Endodermal cell (in vitro differentiated cells): ENCODE results near the gene COL4A1. TPM values are rescaled to one million over a fixed set of nuclear protein-coding genes. Genes with fewer than 3 reads are reported as not detected.
"Not testable (repeated sequence)": the region's sequence is repeated elsewhere in the genome, so short reads cannot be mapped to it uniquely, and the experiment has no call there.

Experiments
- DNase-seq: peaks from one replicate; pipeline ENCODE4 v3.0.0-alpha.2; 2017
- H3K27ac ChIP-seq: 2 replicates; pipeline ENCODE4 v1.5.1; 2013; ENCODE audit warnings: mild to moderate bottlenecking, low read depth, low read length, moderate library complexity
- H3K27me3 ChIP-seq: 2 replicates; pipeline ENCODE4 v1.6.1; 2013; ENCODE audit warnings: mild to moderate bottlenecking, low read length, moderate library complexity; ENCODE audit not compliant: insufficient read depth, control insufficient read depth, poor library complexity, severe bottlenecking
- H3K36me3 ChIP-seq: 2 replicates; pipeline ENCODE4 v1.7.0; 2013; ENCODE audit warnings: mild to moderate bottlenecking, low read length, moderate library complexity; ENCODE audit not compliant: control insufficient read depth, insufficient read depth
- H3K4me1 ChIP-seq: one replicate; pipeline ENCODE4 v1.7.0; 2013; ENCODE audit warnings: low read length; ENCODE audit not compliant: control insufficient read depth, insufficient read depth
- H3K4me3 ChIP-seq: 2 replicates; pipeline ENCODE4 v1.5.1; 2013; ENCODE audit warnings: mild to moderate bottlenecking, low read length, moderate library complexity
- H3K9ac ChIP-seq: 2 replicates; pipeline ENCODE4 v1.6.1; 2013; ENCODE audit warnings: mild to moderate bottlenecking, low read length, moderate library complexity; ENCODE audit not compliant: poor library complexity, severe bottlenecking; ENCODE audit errors: extremely low read depth
- H3K9me3 ChIP-seq: 2 replicates; pipeline ENCODE4 v1.6.1; 2013; ENCODE audit warnings: mild to moderate bottlenecking, low read length, moderate library complexity; ENCODE audit not compliant: control insufficient read depth
- H3K27ac Mint-ChIP-seq: 2 replicates; pipeline ENCODE4 v1.8.0; 2020; ENCODE audit warnings: mixed read lengths
- H3K27me3 Mint-ChIP-seq: 2 replicates; pipeline ENCODE4 v1.8.0; 2021; ENCODE audit warnings: mild to moderate bottlenecking, mixed read lengths; ENCODE audit not compliant: insufficient read depth
- H3K36me3 Mint-ChIP-seq: 2 replicates; pipeline ENCODE4 v1.8.0; 2020; ENCODE audit warnings: low read depth, mixed read lengths
- H3K4me1 Mint-ChIP-seq: 2 replicates; pipeline ENCODE4 v1.8.0; 2020; ENCODE audit warnings: mixed read lengths
- H3K4me3 Mint-ChIP-seq: 2 replicates; pipeline ENCODE4 v1.8.0; 2020; ENCODE audit warnings: mild to moderate bottlenecking, moderate library complexity, mixed read lengths
- H3K9me3 Mint-ChIP-seq: 2 replicates; pipeline ENCODE4 v1.8.0; 2020; ENCODE audit warnings: mild to moderate bottlenecking, mixed read lengths
- CTCF ChIP-seq: fragments of 200-600 bp; sonication (generic); conservative IDR thresholded peaks from 2 replicates; pipeline ENCODE4 v1.5.0; 2021; ENCODE audit warnings: antibody characterized with exemption, mild to moderate bottlenecking
- WGBS, 2 experiments: methylation state at CpG; one replicate each; pipeline versions ENCODE4 v1.1.5 to v1.1.7; 2013; ENCODE audit warnings: missing lambda C conversion rate in 2 of 2, mixed read lengths in 1 of 2; ENCODE audit not compliant: insufficient coverage in 1 of 2, insufficient read length in 1 of 2; 5-methylcytosine and 5-hydroxymethylcytosine counted together
- total RNA-seq, 2 donors: library from RNA; stranded (reverse); fragmentation: NEBNext Ultra II Directional in 1 of 2; extraction: Animal tissue kit (Norgen Biotek cat#: 25700) in 1 of 2; gene quantifications; 2 replicates in 1 of 2; 3 replicates in 1 of 2; pipeline ENCODE4 v1.2.1, GENCODE V29; 2021

COL4A1 gene
- total RNA-seq, 2 donors from 2014 or later, result 702 to 764 TPM

GRCh38 chr13:110314516-110315245, 7.7 kb upstream of the COL4A1 start:
- H3K27me3 ChIP-seq, result no peaks in the 10 kb centered on the region
- peaks cover 44% of the 10 kb centered on the region for H3K4me1 ChIP-seq
- H3K36me3 Mint-ChIP-seq, result peaks cover 61% of the 10 kb centered on the region
- H3K27ac ChIP-seq, result no peak overlapping the region
- H3K36me3 ChIP-seq, result peaks cover 75% of the 10 kb centered on the region
- WGBS, 2 experiments, result 92 to 97% methylated on average over 12 to 18 of the region's 18 CpGs
- H3K9ac ChIP-seq, result no peak overlapping the region
- H3K9me3 ChIP-seq, result no peaks in the 10 kb centered on the region
- no peaks in the 10 kb centered on the region for H3K27me3 Mint-ChIP-seq
- H3K27ac Mint-ChIP-seq, result peak overlapping the region; percentile 30
- no peaks in the 10 kb centered on the region for H3K9me3 Mint-ChIP-seq
- peak; percentile 35 for DNase-seq
- no peak for TF ChIP-seq CTCF
- H3K4me3 ChIP-seq, result no peak overlapping the region
- no peak overlapping the region for H3K4me3 Mint-ChIP-seq
- H3K4me1 Mint-ChIP-seq, result peaks cover 50% of the 10 kb centered on the region

DNA sequence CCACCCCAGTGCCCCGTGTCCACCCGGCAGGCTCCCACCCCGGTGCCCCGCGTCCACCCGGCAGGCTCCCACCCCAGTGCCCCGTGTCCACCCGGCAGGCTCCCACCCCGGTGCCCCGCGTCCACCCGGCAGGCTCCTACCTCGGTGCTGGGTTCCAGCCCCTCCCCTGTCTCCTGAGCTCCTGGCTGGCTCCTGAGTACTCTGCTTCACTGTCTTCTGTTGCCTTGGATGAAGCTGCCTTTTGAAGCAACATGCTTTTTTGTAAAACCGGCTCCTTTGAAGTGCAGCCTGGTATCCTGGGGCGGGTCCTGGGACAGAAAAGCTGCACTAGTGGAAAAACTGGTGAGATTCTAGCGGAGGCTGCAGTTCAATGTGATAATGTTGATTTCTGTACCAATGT, 6.8 kb upstream of the COL4A1 start:
- H3K27ac ChIP-seq, H3K9ac ChIP-seq, H3K27me3 Mint-ChIP-seq, H3K9me3 ChIP-seq, H3K27me3 ChIP-seq, H3K27ac Mint-ChIP-seq, H3K4me3 Mint-ChIP-seq, H3K9me3 Mint-ChIP-seq: not testable (repeated sequence)
- H3K4me3 ChIP-seq, result peak overlapping the region; percentile 53
- peaks cover 82% of the 10 kb centered on the region for H3K36me3 ChIP-seq
- H3K4me1 Mint-ChIP-seq, result peaks cover 48% of the 10 kb centered on the region
- H3K4me1 ChIP-seq, result peaks cover 44% of the 10 kb centered on the region
- 81 to 93% methylated on average over 3 to 11 of the region's 16 CpGs for WGBS, 2 experiments
- peak; percentile 36 for DNase-seq
- peaks cover 70% of the 10 kb centered on the region for H3K36me3 Mint-ChIP-seq

GRCh38 chr13:110313261-110313660, 6.3 kb upstream of the COL4A1 start:
- H3K27ac Mint-ChIP-seq, DNase-seq, H3K27me3 Mint-ChIP-seq, H3K9me3 ChIP-seq, H3K27me3 ChIP-seq, H3K9me3 Mint-ChIP-seq, H3K9ac ChIP-seq, H3K4me3 Mint-ChIP-seq, H3K27ac ChIP-seq: not testable (repeated sequence)
- peaks cover 44% of the 10 kb centered on the region for H3K4me1 ChIP-seq
- H3K4me3 ChIP-seq, result peak overlapping the region; percentile 92
- H3K36me3 ChIP-seq, result peaks cover 77% of the 10 kb centered on the region
- WGBS, 2 experiments, result 86 to 91% methylated on average over 4 to 16 of the region's 29 CpGs
- Mint-ChIP-seq H3K36me3 (peaks cover 74% of the 10 kb centered on the region), H3K4me1 (peaks cover 51% of the 10 kb centered on the region)

DNA sequence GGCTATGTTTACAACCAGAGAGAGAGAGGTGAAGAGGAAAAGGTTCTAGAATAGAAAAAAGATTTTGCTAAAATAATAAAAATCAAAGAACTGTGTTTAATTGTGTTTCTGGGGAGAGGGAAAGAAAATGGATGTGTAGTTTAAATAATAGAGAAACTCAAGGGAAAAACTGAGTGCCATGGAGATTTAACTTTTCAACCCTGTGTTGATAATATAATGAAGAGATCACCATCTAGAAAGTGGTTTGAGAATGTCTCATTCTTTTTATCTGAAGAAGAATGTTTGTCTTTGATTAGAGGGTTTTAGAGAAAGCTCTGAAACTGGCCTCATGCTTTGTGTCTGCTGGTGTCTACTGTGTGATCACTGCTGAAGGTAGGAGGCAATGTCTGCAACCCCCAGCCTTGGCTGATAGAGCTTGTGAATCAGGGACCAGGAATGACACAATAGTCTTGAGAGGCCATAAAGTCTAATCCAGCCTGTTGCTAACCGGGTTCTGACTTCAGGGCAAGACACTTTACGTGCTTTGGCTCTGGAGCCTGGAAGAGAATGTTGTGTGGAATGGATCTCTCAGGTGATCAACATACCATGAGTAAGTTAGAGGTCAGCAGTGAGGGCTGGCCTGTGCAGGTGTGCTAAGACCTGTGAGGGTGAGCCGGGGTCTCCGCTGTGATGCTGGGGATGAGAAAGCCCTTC, 5.5 kb upstream of the COL4A1 start:
- peak overlapping the region; percentile 68 for H3K27ac Mint-ChIP-seq
- H3K4me1 Mint-ChIP-seq, result peaks cover 48% of the 10 kb centered on the region
- Histone ChIP-seq H3K27me3 (no peaks in the 10 kb centered on the region), H3K9me3 (no peaks in the 10 kb centered on the region), H3K36me3 (peaks cover 70% of the 10 kb centered on the region), H3K27ac (no peak overlapping the region), H3K4me3 (peak overlapping the region; percentile 92), H3K9ac (peak overlapping the region; percentile 11), H3K4me1 (peaks cover 44% of the 10 kb centered on the region)
- no peaks in the 10 kb centered on the region for H3K27me3 Mint-ChIP-seq
- peak; percentile 46 for DNase-seq
- H3K4me3 Mint-ChIP-seq, result peak overlapping the region; percentile 15
- WGBS, 2 experiments, result 83 to 90% methylated on average over 2 to 4 of the region's 4 CpGs
- peaks cover 69% of the 10 kb centered on the region for H3K36me3 Mint-ChIP-seq
- no peaks in the 10 kb centered on the region for H3K9me3 Mint-ChIP-seq
- no peak for TF ChIP-seq CTCF
